HG03442 (cell line): ENCODE results near the gene PIGQ.

Experiments
- ATAC-seq: cut with Tn5 transposase; IDR thresholded peaks from one replicate; pipeline ENCODE4 v1.9.1; 2021; ENCODE audit warnings: mild to moderate bottlenecking, moderate library complexity; ENCODE audit not compliant: unreplicated experiment

The PIGQ gene

DNA sequence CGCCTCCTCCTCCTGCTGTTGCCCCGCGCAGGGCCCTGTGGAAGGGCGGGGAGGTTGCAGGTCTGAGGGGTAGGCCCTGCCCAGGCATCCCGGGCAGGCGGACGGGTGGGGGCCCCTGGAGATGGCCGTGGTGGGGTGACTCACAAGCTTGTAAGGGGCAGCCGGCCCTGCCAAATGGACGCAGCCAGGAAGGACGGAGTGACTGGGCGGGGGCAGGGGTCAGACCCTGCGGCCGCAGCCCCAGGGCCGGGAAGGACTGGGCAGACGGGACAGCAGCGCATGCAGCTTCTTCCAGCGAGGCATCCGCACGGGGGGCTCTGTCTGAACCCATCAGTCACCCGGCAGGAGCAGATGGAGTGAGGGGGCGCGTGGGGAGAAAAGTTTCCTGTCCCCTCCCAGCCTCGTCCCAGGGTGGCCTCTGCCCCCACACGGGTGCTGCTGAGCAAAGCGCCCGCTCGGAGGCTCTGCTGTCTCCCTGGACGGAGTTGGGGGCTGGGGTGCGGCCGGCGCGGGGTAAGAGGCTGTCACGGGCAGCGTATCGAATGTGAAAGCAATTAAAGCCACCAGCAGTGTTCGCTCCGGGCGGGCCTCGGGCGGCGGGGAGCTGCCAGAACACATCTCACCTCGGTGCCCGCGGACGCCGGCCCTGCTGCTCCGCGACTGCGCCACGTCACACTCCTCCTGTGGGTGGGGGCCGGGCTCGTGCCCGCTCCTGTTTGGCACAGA is 15.0 kb upstream of the PIGQ start:
- no peak for ATAC-seq

GRCh38 chr16:555528-556473 is 14.0 kb upstream of the PIGQ start:
- no peak for ATAC-seq

- no peak for ATAC-seq
Observed at GRCh38 chr16:556474-557173, 13.1 kb upstream of the PIGQ start.

GRCh38 chr16:557463-558297 is 12.1 kb upstream of the PIGQ start:
- ATAC-seq = no peak

GRCh38 chr16:558298-559020 is 11.3 kb upstream of the PIGQ start:
- no peak for ATAC-seq

DNA sequence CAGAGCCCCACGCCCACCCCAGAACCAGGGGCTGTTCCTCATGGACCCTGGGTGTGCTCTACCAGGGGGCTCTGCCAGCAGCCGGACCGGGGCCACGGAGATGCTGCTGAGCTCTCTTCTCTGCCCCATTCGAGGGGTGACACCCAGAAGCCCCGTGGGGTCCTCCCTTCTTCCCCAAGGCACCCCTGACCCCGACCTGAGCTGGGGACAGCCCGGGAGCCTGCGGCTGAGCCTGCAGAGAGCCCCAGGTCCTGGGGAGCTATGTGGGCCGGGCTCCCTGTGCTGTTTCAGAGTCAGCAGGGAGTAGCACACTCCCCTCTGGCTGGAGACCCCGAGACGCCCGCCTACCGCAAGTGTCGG is 10.8 kb upstream of the PIGQ start:
- ATAC-seq = no peak

- no peak for ATAC-seq
Observed at GRCh38 chr16:559411-560203, 10.2 kb upstream of the PIGQ start.

- ATAC-seq = no peak
Observed at GRCh38 chr16:560204-560700, 9.5 kb upstream of the PIGQ start, which contains the start of gene PRR35. Gene PRR35 (plus strand): TSS chr16:560394. CDS start chr16:563295, 2,901 bp downstream.

DNA sequence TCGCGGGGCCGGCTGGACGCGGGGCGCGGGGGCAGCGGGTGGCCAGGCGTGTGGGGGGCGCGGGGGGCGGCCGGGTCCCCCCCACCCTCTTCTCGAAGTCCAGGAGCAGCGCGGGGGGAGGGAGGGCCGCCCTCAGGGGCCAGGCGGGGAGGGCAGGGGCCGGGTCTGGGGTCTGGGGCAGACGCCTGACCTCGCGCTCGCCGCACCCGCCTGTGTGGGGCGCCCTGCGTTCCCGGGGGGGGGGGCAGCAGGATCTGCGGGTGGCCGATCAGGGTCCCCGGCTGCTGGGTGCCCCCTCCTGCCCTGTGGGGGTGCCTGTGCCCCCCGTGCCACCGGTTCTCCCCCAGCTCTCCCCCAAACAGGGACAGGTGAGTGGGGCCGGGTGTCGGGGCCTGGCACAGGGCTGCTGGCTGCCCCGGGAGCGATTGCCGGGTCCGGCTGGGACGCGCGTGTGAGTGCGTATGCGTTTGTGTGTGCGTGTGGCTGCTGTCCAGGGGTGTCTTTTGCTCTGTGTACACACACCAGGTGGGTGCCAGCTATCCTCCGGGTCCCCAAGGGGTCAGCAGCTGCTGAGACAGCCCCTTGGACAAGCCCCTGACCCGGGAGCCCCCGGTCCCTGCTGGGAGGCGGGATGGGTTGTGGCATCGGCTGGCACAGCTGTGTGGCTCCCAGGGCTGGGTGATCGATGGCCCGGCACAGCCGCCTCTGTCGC is 8.9 kb upstream of the PIGQ start:
- no peak for ATAC-seq

DNA sequence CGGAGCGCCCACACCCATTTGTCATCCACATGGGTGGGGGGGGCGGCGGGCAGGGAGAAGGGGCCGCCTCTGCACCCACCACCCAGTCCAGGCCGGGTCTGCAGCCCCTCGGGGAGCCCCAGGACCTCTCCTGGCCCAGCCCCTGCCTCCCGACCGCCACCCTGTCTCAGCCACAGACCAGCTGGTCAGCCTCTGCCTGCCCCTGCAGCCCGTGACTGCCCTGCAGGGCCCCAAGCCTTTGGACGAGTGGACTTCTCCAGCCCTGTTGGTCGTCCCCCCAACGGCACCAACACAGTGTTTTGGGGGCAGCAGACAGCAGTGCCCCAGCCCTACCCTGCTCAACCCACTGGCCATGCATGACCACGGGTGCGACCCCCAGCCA is 8.4 kb upstream of the PIGQ start:
- ATAC-seq = no peak

DNA sequence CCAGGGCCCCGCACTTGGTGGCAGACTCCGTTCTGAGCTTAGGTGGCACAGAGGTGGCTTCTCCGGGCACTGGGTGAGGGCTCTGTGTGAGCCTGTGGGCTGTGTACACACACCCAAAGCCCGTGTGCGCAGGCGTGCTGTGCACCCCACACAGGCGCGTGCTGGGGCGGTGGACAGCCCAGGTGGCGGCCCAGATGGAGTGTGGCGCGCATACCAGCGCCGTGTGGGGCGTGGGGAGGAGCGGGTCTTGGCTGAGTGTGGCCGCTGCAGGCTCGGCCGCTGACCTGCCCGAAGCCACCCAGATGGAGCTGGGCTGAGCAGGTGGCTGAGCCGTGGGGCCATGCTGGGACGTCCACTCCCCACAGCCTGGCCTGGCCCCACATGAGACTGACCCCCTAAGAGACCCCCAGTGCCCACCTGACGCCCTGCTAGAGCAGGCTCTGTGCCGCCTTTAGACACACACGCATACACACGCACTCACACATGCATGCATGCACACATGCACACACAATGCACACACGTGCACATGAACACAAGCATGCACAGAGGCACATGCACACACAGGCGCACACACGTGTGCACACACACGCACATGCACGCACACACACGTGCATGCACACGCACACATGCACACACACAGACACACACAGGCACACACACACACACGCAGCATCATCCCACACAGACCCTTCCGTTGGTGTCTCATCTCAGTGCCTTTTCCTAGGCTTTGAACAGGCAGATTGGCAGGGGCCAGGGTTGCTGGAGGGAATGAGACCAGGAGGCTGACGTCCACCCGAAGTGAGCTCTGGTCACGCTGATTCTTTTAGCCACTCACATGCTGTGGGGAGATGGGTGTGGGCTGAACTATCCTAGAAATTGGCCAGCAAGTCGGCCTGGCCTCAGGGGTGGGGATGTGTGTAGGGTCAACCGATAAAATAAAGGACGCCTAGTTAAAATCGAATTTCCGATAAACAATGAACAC is 7.5 kb upstream of the PIGQ start:
- ATAC-seq = no peak

GRCh38 chr16:563072-563644 is 6.6 kb upstream of the PIGQ start:
- ATAC-seq = no peak

GRCh38 chr16:564690-565418 is 4.9 kb upstream of the PIGQ start:
- no peak for ATAC-seq

- no peak for ATAC-seq
Observed at GRCh38 chr16:565419-566330, 4.1 kb upstream of the PIGQ start.
